Endothelial cell of umbilical vein (primary cell): ENCODE measurements around the gene TSKU. TPM values are rescaled to one million over a fixed set of nuclear protein-coding genes. Genes with fewer than 3 reads are reported as not detected.
A peak's percentile ranks its signal among the peaks of the same experiment; 100 is the strongest.

Experiments
- BruUV-seq: library from RNA; stranded (reverse); fragments of 400-500 nt; replicated peaks from 2 replicates; lab custom pipeline; 2021; lab: Mats Ljungman, UMichigan
- CTCF ChIA-PET: fragments of 300-600, 350-600 bp; sonication (Branson Sonifier 250); formaldehyde crosslinking; loops from one replicate; lab custom pipeline; 2021; ENCODE audit warnings: antibody characterized with exemption, inconsistent platforms; lab: Charles Lee
- POLR2A ChIA-PET: fragments of 300-600, 350-600 bp; sonication (Branson Sonifier 250); formaldehyde crosslinking; loops from one replicate; lab custom pipeline; 2021; ENCODE audit warnings: antibody characterized with exemption, inconsistent platforms; lab: Charles Lee
- DNase-seq: peaks from one replicate; pipeline ENCODE4 v3.0.0-alpha.2; 2011; ENCODE audit warnings: low read depth, low spot score
- FAIRE-seq: peaks from 2 replicates; lab custom pipeline; 2011; peaks lifted over from hg19 to GRCh38; lab: Jason Lieb, UNC
- H2AFZ ChIP-seq: 2 replicates; pipeline ENCODE4 v1.6.0; 2012; ENCODE audit warnings: low read depth, low read length, control low read depth, inconsistent platforms
- H3K27ac ChIP-seq: 2 replicates; pipeline ENCODE4 v1.5.1; 2011; ENCODE audit warnings: low read depth, mild to moderate bottlenecking, control low read depth, low read length, moderate library complexity; ENCODE audit not compliant: insufficient read depth
- H3K27me3 ChIP-seq, 2 experiments: 2 replicates each; pipeline versions ENCODE4 v1.6.0 to v1.6.1; 2011; ENCODE audit warnings: low read length in 2 of 2, mixed read lengths in 1 of 2; ENCODE audit not compliant: control insufficient read depth in 2 of 2, insufficient read depth in 2 of 2
- H3K36me3 ChIP-seq, 2 experiments: 2 replicates in 1 of 2; 3 replicates in 1 of 2; pipeline ENCODE4 v1.5.1; 2011; ENCODE audit warnings: low read length in 2 of 2, mild to moderate bottlenecking in 1 of 2, moderate library complexity in 1 of 2; ENCODE audit not compliant: control insufficient read depth in 2 of 2, insufficient read depth in 2 of 2; ENCODE audit errors: extremely low read depth in 1 of 2
- H3K4me1 ChIP-seq: 3 replicates; pipeline ENCODE4 v1.5.1; 2011; ENCODE audit warnings: mild to moderate bottlenecking, low read length; ENCODE audit not compliant: control insufficient read depth, insufficient read depth; ENCODE audit errors: extremely low read depth
- H3K4me2 ChIP-seq: 2 replicates; pipeline ENCODE4 v1.6.1; 2011; ENCODE audit warnings: low read length, control low read depth, mixed read lengths; ENCODE audit not compliant: insufficient read depth
- H3K4me3 ChIP-seq, 3 experiments: fragments of 200-600 bp in 1 of 3; sonication (generic), shearing (Covaris generic) in 1 of 3; replicated peaks in 1 of 3; 2 replicates each; pipeline ENCODE4 v1.5.1; 2011 to 2016; ENCODE audit warnings: control low read depth in 3 of 3, low read length in 3 of 3, mild to moderate bottlenecking in 2 of 3, inconsistent platforms in 1 of 3, low read depth in 1 of 3, moderate library complexity in 1 of 3; ENCODE audit not compliant: insufficient read depth in 1 of 3
- H3K79me2 ChIP-seq: 2 replicates; pipeline ENCODE4 v1.6.0; 2012; ENCODE audit warnings: low read length, inconsistent platforms; ENCODE audit not compliant: control insufficient read depth, insufficient read depth
- H3K9ac ChIP-seq: replicated peaks from 2 replicates; pipeline ENCODE3; 2011; ENCODE audit warnings: low read length, control low read depth; ENCODE audit not compliant: insufficient read depth; ENCODE audit errors: extremely low read depth
- H3K9me1 ChIP-seq: replicated peaks from 3 replicates; pipeline ENCODE4 v1.6.0; 2011; ENCODE audit warnings: mild to moderate bottlenecking, low read length; ENCODE audit not compliant: control insufficient read depth, insufficient read depth; ENCODE audit errors: extremely low read depth
- H3K9me3 ChIP-seq: replicated peaks from 2 replicates; pipeline ENCODE4 v1.5.1; 2012; ENCODE audit warnings: low read length, inconsistent platforms; ENCODE audit not compliant: control insufficient read depth, insufficient read depth
- H4K20me1 ChIP-seq: replicated peaks from 2 replicates; pipeline ENCODE3; 2011; ENCODE audit warnings: mild to moderate bottlenecking, low read length; ENCODE audit not compliant: control insufficient read depth, insufficient read depth; ENCODE audit errors: extremely low read depth
- EZH2 ChIP-seq: IDR thresholded peaks from 2 replicates; pipeline ENCODE4 v1.6.1; 2012; ENCODE audit warnings: borderline replicate concordance, low read depth, mild to moderate bottlenecking, moderate library complexity, low read length, inconsistent platforms; ENCODE audit not compliant: severe bottlenecking
- FOS ChIP-seq: IDR thresholded peaks from 2 replicates; pipeline ENCODE4 v1.6.1; 2011; ENCODE audit warnings: mild to moderate bottlenecking, low read length, moderate library complexity, borderline replicate concordance; ENCODE audit not compliant: insufficient read depth
- GATA2 ChIP-seq: IDR thresholded peaks from 2 replicates; pipeline ENCODE4 v1.7.0; 2011; ENCODE audit warnings: low read depth, mild to moderate bottlenecking, moderate library complexity, mixed read lengths, low read length; ENCODE audit not compliant: insufficient read length, insufficient read depth
- JUN ChIP-seq: IDR thresholded peaks from 2 replicates; pipeline ENCODE4 v1.6.1; 2011; ENCODE audit warnings: borderline replicate concordance, low read depth; ENCODE audit not compliant: insufficient read length, insufficient read depth
- MYC ChIP-seq: IDR thresholded peaks from one replicate; pipeline ENCODE4 v1.6.1; 2011; ENCODE audit warnings: mild to moderate bottlenecking, low read depth, low read length
- POLR2A ChIP-seq: IDR thresholded peaks from 2 replicates; pipeline ENCODE4 v1.6.1; 2012; ENCODE audit warnings: low read depth, mild to moderate bottlenecking, control low read depth, low read length
- POLR2AphosphoS5 ChIP-seq: IDR thresholded peaks from 2 replicates; pipeline ENCODE4 v1.6.1; 2012; ENCODE audit warnings: low read depth, mild to moderate bottlenecking, control low read depth, low read length, moderate library complexity; ENCODE audit not compliant: insufficient read depth
- dilution Hi-C: fragments of 300-500 bp; cut with MboI; formaldehyde crosslinking; loops from one replicate; pipeline ENCODE4 v1.15.0; 2019; ENCODE audit warnings: low sequenced_read_pairs; ENCODE audit not compliant: extremely low pct_ligation_motif_present
- intact Hi-C: fragments of 100-400 bp; cut with micrococcal nuclease; formaldehyde crosslinking; loops from one replicate; pipeline ENCODE4 v1.10.0; 2022
- polyA plus RNA-seq, 4 experiments: library from polyadenylated mRNA; depleted of rRNA in 3 of 4; stranded (reverse) in 3 of 4; unstranded in 1 of 4; fragments of >200 nt; gene quantifications; 2 replicates each; pipeline versions ENCODE4 v1.2.1 to v1.2.3, GENCODE V29; 2011 to 2012; ENCODE audit warnings: missing spikeins in 1 of 4
- total RNA-seq: library from RNA; stranded (reverse); gene quantifications from 2 replicates; pipeline ENCODE4 v1.2.3, GENCODE V29; 2021
- TF ChIP-seq, protein P1 (sequence below), 2 donors: IDR thresholded peaks; 1 replicate in 1 of 2; 2 replicates in 1 of 2; pipeline ENCODE4 v1.5.1; 2011; ENCODE audit warnings: low read length in 2 of 2, mild to moderate bottlenecking in 2 of 2, moderate library complexity in 2 of 2, control low read depth in 1 of 2, inconsistent platforms in 1 of 2, low read depth in 1 of 2; ENCODE audit not compliant: insufficient read depth in 1 of 2; ENCODE audit errors: extremely low read depth in 1 of 2
- TF ChIP-seq, protein P2 (sequence below): IDR thresholded peaks from 2 replicates; pipeline ENCODE4 v1.6.1; 2011; ENCODE audit not compliant: insufficient read depth, insufficient read length

The TSKU gene
- total and polyA plus RNA-seq, 2 donors (not counting 3 experiments of a cell fraction or from before 2014, with no cell fraction given) = 16.2 to 21.2 TPM

DNA sequence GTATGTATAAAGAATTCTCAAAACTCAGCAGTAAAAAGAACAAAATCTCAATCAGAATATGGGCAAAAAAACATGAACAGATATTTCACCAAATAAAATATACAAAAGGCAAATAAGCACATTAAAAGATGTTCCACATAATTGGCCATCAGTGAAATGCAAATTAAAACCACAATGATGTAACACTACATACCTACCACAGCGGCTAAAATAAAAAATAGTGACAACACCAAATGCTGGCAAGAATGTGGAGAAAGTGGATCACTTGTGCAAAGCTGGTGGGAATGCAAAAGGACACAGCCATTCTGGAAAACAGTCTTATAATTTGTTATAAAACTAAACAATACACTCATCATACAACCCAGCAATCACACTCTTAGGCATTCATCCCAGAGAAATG, 39.2 kb downstream of the TSKU start:
- H3K36me3 ChIP-seq = no peaks in the 10 kb centered on the region
- H3K9me1 ChIP-seq = no peaks in the 10 kb centered on the region
- no peaks in the 10 kb centered on the region for H3K79me2 ChIP-seq
- no peak overlapping the region for H3K9ac ChIP-seq
- DNase-seq (no peak), FAIRE-seq (no peak)
- dilution Hi-C loops (loop anchor here (25.0 kb wide), 1 partner anchor 90 kb away; no protein-coding TSS in a partner anchor), intact Hi-C loops (no loop called here)
- H3K4me3 ChIP-seq = no peak overlapping the region
- no peaks in the 10 kb centered on the region for H3K9me3 ChIP-seq
- BruUV-seq = no TSS peak
- CTCF ChIA-PET = interaction anchor here (0.6 to 6.4 kb wide), 2 partner anchors 88 to 96 kb away, joined by 3 to 60 read pairs; no protein-coding TSS in a partner anchor
- TF ChIP-seq EZH2 = no peak
- no peak for TF ChIP-seq JUN
- TF ChIP-seq POLR2AphosphoS5 = no peak
- no peak for TF ChIP-seq MYC
- no peak for TF ChIP-seq POLR2A
- TF ChIP-seq, protein P1, sequence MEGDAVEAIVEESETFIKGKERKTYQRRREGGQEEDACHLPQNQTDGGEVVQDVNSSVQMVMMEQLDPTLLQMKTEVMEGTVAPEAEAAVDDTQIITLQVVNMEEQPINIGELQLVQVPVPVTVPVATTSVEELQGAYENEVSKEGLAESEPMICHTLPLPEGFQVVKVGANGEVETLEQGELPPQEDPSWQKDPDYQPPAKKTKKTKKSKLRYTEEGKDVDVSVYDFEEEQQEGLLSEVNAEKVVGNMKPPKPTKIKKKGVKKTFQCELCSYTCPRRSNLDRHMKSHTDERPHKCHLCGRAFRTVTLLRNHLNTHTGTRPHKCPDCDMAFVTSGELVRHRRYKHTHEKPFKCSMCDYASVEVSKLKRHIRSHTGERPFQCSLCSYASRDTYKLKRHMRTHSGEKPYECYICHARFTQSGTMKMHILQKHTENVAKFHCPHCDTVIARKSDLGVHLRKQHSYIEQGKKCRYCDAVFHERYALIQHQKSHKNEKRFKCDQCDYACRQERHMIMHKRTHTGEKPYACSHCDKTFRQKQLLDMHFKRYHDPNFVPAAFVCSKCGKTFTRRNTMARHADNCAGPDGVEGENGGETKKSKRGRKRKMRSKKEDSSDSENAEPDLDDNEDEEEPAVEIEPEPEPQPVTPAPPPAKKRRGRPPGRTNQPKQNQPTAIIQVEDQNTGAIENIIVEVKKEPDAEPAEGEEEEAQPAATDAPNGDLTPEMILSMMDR (IDR thresholded peaks at IDR 0.05; ENCODE audit: extremely low read depth in 1 of 2, insufficient read depth in 1 of 2, low read depth in 1 of 2, low read length in 2 of 2) = no peak
- no peak for TF ChIP-seq GATA2
- TF ChIP-seq, protein P2, sequence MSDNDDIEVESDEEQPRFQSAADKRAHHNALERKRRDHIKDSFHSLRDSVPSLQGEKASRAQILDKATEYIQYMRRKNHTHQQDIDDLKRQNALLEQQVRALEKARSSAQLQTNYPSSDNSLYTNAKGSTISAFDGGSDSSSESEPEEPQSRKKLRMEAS = no peak
- no peak for TF ChIP-seq FOS
- H3K27ac ChIP-seq = peak overlapping the region; percentile 28
- POLR2A ChIA-PET = no interaction called here
- no peak overlapping the region for H3K4me2 ChIP-seq
- H2AFZ ChIP-seq = no peak overlapping the region
- H3K27me3 ChIP-seq = no peaks in the 10 kb centered on the region
- no peaks in the 10 kb centered on the region for H4K20me1 ChIP-seq
- H3K4me1 ChIP-seq = peaks cover 31% of the 10 kb centered on the region
